T follicular helper cell (primary cell): ENCODE data around the gene MYO3B.
A peak's percentile ranks its signal among the peaks of the same experiment; 100 is the strongest.

Source experiments
- DNase-seq: peaks from one replicate; pipeline ENCODE4 v3.0.0-alpha.2; 2020; ENCODE audit warnings: low read depth

Gene MYO3B

DNA sequence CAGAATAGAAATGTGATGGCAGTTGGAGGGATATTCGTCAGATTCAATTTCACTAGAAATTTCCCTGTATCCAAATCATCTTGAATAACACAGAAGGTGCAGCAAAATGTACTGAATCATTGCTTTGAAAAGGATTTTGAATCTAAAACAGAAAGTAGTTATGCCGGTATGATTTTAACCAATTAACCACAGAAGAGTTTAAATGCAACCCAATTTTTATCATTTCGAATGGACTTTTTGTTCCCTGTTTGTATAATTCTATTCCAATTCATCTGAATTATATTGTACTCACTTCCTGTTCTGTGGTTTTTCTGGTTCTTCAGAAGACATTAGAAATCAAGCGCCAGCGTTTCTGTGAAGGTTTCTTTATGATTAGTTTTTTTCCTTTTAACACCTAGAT is 190.4 kb downstream of the MYO3B start:
- DNase-seq = no peak

DNA sequence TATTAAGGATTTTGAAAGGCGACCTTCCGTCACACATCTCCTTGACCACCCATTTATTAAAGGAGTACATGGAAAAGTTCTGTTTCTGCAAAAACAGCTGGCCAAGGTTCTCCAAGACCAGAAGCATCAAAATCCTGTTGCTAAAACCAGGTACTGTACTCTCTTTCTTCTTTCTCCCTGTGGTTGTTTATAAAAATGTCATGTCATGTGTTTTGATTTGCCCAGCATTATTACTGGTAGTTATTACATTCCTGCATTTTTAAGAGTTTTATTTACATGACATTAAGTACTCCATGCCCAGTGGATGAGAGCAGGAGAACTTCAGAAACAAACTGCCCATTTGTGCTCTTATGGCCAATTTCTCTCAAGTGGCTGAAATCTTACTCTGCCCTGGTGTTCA is 191.3 kb downstream of the MYO3B start:
- DNase-seq = no peak

GRCh38 chr2:170369894-170370293 is 191.9 kb downstream of the MYO3B start:
- no peak for DNase-seq

DNA sequence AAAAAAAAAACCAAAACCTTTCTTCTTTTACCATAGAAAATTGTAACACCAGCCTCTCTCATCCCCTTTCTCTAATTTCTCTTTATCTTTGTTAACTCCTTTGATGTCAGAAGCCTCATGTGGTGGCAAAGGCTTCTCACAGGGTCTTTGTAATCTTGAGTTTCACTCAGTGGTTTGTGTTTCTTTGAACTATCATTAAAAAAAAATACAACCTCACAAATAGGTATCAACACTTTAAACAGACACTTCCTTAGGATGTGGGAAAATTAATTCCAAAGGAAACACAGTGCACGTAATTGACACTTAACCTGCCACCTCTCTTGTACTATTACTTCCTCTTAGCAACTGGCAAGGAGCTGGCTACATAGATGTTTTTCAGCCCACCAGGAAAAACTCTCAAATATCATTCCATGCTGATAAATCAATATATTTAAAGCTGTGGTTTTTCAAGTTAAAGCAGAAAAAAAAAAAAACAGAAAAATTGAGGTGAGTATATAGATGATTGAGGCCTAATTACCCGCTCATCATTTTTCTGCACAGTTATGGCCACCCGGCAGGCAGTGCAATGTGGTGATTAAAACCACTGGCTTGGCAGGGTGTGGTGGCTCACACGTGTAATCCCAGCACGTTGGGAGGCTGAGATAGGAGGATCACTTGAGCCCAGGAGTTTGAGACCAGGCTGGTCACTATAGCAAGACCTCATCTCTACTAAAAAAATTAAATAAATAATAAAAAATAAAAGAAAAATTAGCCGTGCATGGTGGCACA is 193.5 kb downstream of the MYO3B start:
- no peak for DNase-seq

DNA sequence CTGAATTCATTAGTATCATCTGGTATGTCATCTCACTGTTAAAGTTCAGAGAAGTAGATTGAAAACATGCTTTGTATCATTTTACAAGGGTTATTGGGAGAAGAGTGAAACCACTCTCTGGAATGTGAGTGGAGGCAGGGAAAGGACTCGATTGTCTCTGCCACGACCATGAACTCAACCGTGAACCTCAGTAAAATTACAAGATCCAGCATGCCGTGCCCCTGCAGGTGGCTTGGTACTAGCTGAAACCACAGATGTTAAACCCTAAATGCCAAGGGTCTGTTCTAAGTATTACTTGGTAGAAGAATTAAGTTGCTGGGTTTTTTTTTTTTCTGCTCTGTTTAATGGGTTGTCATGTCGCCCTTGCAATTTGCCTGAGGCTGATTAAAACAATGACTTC is 197.2 kb downstream of the MYO3B start:
- no peak for DNase-seq

DNA sequence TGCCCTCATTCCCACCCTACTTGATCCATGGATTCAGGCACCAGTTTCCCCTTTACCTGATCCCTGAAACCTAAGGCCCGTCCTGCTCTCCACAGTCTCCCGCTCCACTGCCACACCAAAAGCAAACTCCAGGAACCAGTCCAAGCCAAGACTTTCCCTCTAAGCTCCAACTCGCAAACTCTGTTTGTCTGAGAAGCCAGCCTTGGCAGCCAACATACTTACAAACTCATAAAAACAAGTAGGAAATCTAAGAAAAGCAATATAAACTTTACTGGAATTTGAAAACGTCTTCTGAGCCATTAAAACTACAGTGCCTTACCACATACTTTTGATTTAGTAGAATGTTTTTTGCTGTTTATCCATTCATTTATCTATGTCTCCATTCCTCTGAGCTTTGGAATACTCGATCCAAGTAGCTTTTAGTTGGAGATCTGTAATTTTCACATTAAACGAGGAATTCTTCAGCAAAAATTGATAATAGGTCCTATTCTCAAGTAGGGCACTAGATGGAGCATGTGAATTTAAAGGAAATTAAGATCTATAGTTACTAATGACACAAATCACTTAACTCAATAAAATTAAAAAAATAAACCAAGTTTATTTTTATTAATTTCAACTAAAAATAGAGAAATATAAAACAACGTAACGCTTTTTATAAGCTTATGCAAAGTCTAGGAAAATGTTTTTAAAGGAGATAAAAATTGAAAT is 199.7 kb downstream of the MYO3B start:
- no peak for DNase-seq

DNA sequence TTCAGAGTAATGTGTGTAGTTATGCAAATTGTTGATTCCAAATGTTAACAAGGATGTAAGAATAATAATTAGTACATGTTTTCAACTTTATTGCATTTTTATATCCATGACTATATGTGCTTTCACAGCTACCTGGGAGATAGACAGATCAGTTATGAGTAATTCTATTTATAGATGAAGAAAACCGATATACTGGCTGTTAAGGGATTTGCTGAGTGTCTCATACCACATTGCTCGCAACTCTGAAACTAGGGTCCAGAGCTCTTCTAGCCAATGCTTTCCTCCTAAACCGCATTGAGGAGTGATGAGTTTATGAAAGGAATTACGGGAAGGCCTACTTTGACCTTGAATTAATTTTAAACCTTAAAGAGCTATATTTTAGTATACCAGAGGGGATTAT is 202.3 kb downstream of the MYO3B start:
- DNase-seq = no peak

GRCh38 chr2:170381678-170382077 is 203.7 kb downstream of the MYO3B start:
- DNase-seq = no peak

DNA sequence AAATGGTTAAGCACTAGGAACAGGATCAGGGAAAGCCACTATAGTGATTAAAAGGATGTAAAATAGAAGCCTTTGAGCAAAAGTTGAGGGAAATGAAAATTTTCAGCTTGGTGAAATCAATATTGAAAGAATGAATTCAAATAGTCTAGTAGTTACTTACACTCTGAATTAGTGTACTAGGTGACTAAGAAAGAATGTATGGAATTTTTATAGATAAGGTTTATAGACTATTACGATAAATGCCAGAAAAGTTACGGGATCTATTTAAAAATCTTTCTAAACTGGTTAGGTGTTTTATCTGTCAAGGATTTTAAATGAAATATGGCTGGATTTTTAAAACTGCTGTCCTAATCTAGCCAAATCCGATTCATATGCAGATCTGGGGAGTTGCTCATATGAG is 208.6 kb downstream of the MYO3B start:
- DNase-seq = no peak

- no peak for DNase-seq
These were observed 213.1 kb downstream of the MYO3B start for GRCh38 chr2:170391018-170391417.

DNA sequence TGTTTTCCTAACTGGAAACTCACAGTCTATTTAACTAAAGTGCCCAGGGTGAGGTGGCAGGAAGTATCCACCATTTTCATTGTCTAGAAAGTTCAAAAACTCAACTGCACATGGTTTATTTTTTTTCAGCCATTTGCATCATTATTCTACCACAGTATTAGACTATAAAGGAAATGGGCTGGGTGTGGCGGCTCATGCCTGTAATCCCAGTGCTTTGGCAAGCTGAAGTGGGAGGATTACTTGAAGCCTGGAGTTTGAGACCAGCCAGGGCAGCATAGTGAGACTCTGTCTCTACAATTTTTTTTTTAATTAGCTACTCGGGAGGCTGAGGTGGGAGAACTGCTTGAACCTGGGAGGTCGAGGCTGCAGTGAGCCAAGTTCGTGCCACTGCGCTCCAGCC is 213.8 kb downstream of the MYO3B start:
- DNase-seq = no peak

GRCh38 chr2:170393861-170394498 is 216.0 kb downstream of the MYO3B start:
- DNase-seq = no peak

DNA sequence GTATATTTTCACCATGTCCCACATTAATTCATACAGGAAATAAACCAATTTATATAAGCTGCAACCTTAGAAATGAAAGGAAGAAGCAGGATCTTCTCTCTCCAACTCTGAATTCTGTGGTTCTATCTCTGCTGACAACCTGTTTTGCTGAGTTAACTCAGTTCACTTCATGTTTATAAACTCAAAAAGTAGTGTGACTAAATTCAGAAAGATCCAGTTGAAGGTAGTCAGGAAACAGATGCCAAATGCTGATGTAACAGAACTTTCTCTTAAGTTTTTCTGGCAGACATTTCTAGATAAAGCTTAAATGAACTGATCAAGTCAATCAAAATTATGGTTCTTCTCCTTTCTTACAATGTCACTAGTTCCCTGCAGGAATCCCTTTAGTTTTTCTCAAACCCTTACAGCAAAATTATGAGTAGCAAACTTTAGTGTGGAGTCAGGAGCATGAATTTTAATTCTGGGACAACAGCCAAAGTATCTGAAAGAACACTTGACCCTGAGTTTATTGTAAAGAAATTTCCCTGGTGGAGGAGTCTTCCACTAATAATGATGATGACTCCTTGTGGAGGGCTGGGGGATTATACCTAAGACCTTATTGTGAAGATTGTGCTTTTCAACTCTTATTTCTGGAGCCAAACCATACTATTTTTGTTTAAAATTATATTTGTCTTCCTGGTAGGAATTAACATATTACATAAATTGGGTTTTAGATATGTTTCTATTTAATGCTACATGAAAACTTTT is 216.9 kb downstream of the MYO3B start:
- no peak for DNase-seq

DNA sequence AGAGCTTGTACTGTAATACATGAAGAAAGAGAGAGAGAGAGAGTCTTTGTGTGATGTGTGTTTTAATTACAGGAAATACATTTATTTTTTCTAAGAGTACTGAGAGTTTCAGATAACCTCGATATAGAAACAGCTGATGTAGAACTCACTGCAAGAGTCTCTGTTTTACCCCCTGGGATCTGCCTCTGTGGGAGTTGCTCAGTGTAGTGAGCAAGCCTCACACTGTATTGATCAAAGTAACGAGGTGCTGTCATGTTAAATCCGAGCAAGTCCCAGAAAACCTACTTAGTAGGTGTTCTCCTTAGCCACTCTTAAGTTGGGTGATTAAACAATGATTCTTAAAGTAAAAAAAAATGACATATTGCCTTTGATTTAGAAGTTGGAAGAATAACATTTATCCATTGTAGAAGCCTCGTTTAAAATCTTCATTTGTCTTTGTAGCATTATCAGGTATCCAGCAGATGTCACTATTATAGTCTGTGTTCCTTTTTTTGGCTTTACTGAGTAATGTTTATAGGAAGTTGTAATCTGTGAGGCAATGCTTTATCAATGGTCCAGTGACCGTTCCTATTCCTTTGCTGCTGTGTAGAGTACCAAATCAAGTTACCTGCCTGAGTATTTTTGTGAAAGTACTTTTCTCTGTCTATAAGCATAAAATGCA is 219.0 kb downstream of the MYO3B start:
- DNase-seq = no peak

GRCh38 chr2:170401187-170401586 is 223.2 kb downstream of the MYO3B start:
- DNase-seq = no peak

DNA sequence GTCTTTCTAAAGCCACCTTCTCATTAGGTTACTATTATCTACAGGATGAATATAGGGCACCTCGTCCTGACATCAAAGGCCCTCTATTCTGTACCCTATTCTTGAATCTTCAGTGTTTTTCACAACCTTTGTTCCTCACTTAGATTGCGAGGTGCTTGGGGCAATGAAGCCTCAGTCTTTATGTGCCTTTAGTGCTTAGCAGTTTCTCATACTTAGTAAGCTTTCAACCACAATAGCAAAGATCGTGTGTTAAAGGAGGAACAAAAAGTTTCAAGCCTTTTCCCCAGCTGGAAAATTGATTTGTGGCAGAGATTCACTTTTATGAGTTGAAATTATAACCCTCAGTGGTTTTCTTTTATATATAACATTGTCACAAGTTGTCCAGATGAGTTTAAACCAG is 226.9 kb downstream of the MYO3B start:
- no peak for DNase-seq

DNA sequence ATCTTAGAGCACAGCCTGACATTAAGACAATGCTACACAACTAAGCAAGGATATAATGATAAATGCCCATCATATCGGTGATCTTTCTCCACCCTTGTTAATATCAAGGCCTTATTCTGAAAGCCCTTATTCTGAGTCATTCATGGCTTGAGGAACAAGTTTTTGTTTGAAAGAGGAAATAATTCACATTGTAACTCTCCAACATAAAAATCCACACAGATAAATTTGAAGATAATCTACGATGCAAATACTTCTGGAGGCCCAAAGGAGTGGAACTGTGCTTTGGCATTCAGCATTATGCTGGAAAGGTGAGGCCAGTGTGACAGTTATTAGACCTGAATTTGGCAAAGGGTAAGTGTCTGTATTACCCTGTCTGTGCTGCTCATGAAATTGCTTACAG is 227.4 kb downstream of the MYO3B start:
- no peak for DNase-seq

DNA sequence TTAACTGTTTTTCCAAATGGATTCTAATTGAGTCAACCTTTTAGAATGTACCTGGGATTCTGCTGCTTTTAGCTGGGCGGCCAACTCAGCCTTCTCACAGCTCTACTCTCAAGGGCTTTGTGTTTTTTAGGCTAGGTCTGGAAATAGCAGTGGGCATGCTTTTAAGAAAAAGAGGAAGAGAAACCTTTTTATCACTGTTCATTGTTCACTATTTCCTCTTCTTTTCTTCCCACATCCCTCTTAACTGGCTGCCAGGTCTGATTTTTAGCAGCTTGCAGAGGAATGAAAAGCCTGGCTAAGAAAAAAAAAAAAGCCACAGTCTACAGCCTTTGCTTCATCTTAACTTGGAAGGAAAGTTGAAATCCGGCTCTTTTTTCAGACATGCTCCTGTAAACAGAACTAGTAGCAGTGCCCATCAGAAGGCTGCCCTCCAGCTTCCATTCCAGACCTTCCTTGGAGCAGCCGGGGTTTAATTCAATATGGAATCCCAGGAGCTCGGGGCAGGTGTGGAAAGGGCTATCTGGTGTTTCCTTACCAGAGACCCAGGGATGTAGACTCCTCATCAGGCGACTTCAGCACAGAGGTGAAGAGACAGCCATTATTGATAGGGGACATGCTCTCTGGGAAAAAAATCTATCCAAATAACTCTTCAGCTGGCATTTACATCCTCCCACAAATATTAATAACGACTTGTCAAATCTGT is 230.7 kb downstream of the MYO3B start:
- no peak for DNase-seq

DNA sequence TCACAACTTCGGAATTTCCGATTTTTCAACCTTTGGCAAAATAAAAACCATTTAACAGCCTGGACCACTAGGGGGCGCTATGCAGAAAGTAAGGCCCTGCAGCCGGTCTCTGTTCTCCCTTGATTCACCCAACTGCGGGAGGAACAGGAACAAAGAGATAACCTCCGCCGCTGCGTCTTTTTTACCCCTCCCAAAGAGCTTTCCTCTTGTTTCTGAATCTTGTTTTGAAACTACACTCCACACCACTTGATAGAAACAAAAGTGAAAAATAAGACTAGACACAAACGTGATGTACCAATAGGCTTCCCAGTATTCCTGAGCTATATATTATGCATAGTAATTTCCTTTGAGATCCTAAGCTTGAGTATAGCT is 231.2 kb downstream of the MYO3B start:
- DNase-seq = peak; percentile 58

DNA sequence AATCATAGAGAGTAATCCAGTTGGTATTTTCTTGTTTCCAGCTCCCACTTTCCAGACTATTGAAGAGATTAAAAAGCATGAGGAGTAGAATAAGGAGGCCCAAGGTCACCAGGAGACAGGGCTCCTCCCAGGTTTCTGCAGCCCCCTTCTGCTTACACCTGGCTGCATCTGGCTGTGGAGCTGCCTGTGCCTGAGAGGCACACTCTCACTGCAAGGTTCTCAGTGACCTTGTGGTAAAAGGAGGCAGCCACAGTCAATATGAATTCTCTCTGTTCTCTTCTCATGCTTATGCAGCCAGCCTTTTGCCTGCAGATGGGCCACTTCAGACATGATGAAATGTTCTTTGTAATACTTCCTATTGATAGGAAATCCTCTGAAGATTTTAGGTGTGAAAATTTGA is 233.7 kb downstream of the MYO3B start:
- DNase-seq = no peak

DNA sequence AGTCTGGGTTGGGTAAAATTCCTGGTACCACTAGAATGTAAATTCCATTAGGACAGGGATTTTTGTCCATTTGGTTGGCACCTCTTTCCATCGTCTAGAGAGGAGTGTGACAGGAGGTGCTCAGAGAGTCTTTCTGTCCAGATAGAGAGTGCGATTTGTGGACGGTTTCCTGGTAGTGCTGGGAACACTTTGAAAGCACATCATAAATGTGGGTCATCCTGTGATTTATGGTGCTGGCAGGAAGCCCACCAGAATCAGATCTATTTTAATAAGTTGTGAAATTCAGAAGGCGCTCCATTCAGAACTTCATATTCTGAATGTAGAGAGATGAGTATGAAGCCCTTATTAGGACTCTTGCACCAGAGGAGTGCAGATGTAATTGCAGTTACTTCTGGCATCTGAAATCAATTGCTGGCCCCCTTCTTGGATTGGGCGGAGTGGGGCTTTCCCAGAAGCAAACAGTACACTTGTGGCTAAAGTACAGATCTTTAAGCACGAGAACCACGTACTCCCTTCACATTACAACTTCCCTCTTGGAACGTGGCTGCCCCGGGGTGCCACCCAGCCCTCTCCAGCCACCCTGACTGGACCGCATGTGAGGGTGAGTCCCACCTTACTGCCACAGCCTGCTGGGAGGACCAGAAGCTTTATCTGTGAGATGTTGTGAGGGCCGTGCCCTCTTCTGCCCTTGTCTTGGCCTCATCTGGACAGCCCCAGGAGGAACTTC is 243.2 kb downstream of the MYO3B start:
- DNase-seq = no peak
